ENCODE measurements around the gene P2RX4. TPM values are rescaled to one million over a fixed set of nuclear protein-coding genes. Genes with fewer than 3 reads are reported as not detected.
A peak's percentile ranks its signal among the peaks of the same experiment; 100 is the strongest.
"Not testable (repeated sequence)": the region's sequence is repeated elsewhere in the genome, so short reads cannot be mapped to it uniquely, and the experiment has no call there.

Gene P2RX4
- total RNA-seq, 2 experiments from 2014 or later, result 17.8 to 19.0 TPM

GRCh38 chr12:121205491-121205890 is 4.4 kb upstream of the P2RX4 start:
- no peaks in the 10 kb centered on the region for H3K36me3 Mint-ChIP-seq
- H3K4me1 Mint-ChIP-seq, result peaks cover 16% of the 10 kb centered on the region
- H3K27me3 Mint-ChIP-seq, result no peaks in the 10 kb centered on the region
- DNase-seq, result no peak
- H3K9me3 Mint-ChIP-seq, result peaks cover 2% of the 10 kb centered on the region
- no peak overlapping the region for H3K27ac Mint-ChIP-seq
- H3K4me3 Mint-ChIP-seq, result no peak overlapping the region

DNA sequence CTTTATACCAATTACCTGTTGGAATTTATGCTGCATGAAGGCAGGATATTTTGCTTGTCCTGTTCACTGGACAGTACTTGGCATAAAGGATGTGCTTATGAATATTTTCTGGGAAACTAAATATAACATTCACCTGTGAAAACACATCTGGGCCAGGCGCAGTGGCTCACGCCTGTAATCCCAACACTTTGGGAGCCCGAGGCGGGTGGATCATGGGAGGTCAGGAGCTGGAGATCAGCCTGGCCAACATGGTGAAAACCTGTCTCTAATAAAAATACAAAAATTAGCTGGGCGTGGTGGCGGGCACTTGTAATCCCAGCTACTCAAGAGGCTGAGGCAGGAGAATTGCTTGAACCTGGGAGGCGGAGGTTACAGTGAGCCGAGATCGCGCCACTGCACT is 1.4 kb upstream of the P2RX4 start:
- peak overlapping the region; percentile 76 for H3K4me3 Mint-ChIP-seq
- not testable (repeated sequence) for DNase-seq, H3K9me3 Mint-ChIP-seq, H3K27me3 Mint-ChIP-seq, H3K36me3 Mint-ChIP-seq, H3K27ac Mint-ChIP-seq
- H3K4me1 Mint-ChIP-seq, result peaks cover 31% of the 10 kb centered on the region

- Mint-ChIP-seq H3K4me3 (peak overlapping the region; percentile 76), H3K9me3 (peaks cover 2% of the 10 kb centered on the region), H3K4me1 (peaks cover 28% of the 10 kb centered on the region), H3K27ac (peak overlapping the region; percentile 25), H3K27me3 (no peaks in the 10 kb centered on the region), H3K36me3 (peaks cover 10% of the 10 kb centered on the region)
- DNase-seq, result no peak
These were observed 708 bp upstream of the P2RX4 start for GRCh38 chr12:121209221-121209620.

DNA sequence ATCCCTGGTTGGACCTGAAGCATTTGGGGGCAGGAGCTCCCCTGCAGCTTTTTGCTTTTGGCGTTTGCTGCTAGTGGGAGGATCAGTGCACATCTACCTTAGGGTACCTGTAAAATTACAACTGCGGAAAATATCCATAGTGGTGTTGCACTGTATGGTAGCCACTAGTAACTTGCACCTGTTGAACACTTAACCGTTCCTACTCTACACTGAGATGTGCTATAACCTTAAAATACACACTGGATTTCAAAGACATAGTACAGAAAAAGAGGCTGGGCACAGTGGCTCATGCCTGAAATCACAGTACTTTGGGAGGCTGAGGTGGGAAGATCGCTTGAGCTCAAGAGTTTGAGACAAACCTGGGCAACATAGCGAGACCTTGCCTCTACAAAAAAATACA is 2.9 kb downstream of the P2RX4 start:
- no peak overlapping the region for H3K4me3 Mint-ChIP-seq
- no peaks in the 10 kb centered on the region for H3K9me3 Mint-ChIP-seq
- H3K27ac Mint-ChIP-seq, result no peak overlapping the region
- DNase-seq, result no peak
- peaks cover 40% of the 10 kb centered on the region for H3K4me1 Mint-ChIP-seq
- H3K27me3 Mint-ChIP-seq, result no peaks in the 10 kb centered on the region
- peaks cover 19% of the 10 kb centered on the region for H3K36me3 Mint-ChIP-seq

- no peaks in the 10 kb centered on the region for H3K9me3 Mint-ChIP-seq
- no peak overlapping the region for H3K4me3 Mint-ChIP-seq
- peak; percentile 23 for DNase-seq
- H3K27ac Mint-ChIP-seq, result peak overlapping the region; percentile 62
- H3K27me3 Mint-ChIP-seq, result no peaks in the 10 kb centered on the region
- H3K36me3 Mint-ChIP-seq, result peaks cover 22% of the 10 kb centered on the region
- H3K4me1 Mint-ChIP-seq, result peaks cover 37% of the 10 kb centered on the region
These were observed 4.3 kb downstream of the P2RX4 start for GRCh38 chr12:121214166-121214777.

DNA sequence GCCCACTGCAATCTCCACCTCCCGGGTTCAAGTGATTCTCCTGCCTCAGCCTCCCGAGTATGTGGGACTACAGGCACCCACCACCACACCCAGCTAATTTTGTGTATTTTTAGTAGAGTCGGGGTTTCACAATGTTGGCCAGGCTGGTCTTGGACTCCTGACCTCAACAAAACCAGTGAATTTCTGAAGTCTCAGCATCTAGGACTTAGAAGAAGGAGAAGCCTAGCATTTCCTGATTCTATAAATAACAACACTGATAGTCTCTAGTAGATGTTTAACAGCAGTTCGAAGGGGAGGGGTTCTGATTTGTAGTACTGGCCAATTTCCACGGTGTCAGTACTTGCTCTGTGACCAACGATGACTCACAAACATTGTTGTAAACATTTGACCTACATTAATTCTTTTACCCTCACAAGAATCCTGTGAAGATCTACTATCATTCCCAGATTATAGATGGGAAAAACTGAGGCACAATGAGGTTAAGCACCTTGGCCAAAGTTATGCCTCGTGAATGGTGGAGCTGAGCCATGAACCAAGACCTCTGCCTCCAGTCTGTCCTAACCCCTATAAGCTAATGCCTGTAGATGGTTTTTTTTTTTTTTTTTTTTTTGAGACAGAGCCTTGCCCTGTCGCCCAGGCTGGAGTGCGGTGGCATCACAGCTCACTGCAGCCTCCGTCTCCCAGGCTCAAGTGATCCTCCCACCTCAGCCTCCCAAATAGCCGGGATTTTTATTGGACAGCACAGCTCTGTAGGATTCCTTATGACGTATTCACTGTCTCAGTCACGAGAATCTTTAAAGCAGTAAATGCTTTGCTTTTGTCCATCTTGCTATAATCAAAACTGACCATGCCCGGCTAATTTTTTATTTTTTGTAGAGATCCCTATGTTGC is 5.2 kb downstream of the P2RX4 start:
- Mint-ChIP-seq H3K27ac (peak overlapping the region; percentile 62), H3K4me1 (peaks cover 35% of the 10 kb centered on the region), H3K27me3 (no peaks in the 10 kb centered on the region), H3K4me3 (no peak overlapping the region), H3K36me3 (peaks cover 22% of the 10 kb centered on the region), H3K9me3 (no peaks in the 10 kb centered on the region)
- no peak for DNase-seq

DNA sequence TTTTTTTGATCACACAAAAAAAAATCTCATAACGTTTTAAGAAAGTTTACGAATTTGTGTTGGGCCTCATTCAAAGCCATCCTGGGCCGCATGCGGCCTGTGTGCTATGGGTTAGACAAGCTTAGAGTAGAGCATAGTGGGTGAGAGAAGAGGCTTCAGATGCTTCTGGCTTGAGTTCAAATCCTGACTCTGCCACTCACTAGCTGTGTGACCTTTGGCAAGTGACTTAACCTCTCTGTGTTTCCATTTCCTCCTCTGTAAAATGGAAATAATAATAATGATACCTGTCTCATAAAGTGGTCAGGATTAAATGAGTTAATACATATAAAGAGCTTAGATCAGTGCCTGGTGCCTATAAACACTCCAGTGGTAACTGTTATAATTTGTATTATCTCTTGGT is 6.2 kb downstream of the P2RX4 start:
- H3K4me3 Mint-ChIP-seq, result no peak overlapping the region
- H3K27ac Mint-ChIP-seq, result peak overlapping the region; percentile 56
- no peak for DNase-seq
- H3K4me1 Mint-ChIP-seq, result peaks cover 28% of the 10 kb centered on the region
- H3K36me3 Mint-ChIP-seq, result peaks cover 22% of the 10 kb centered on the region
- no peaks in the 10 kb centered on the region for H3K9me3 Mint-ChIP-seq
- no peaks in the 10 kb centered on the region for H3K27me3 Mint-ChIP-seq

- Mint-ChIP-seq H3K27ac (no peak overlapping the region), H3K9me3 (no peaks in the 10 kb centered on the region), H3K4me1 (peaks cover 23% of the 10 kb centered on the region), H3K27me3 (no peaks in the 10 kb centered on the region), H3K4me3 (no peak overlapping the region), H3K36me3 (peaks cover 26% of the 10 kb centered on the region)
- DNase-seq, result no peak
These were observed 7.1 kb downstream of the P2RX4 start for GRCh38 chr12:121217063-121217462.

DNA sequence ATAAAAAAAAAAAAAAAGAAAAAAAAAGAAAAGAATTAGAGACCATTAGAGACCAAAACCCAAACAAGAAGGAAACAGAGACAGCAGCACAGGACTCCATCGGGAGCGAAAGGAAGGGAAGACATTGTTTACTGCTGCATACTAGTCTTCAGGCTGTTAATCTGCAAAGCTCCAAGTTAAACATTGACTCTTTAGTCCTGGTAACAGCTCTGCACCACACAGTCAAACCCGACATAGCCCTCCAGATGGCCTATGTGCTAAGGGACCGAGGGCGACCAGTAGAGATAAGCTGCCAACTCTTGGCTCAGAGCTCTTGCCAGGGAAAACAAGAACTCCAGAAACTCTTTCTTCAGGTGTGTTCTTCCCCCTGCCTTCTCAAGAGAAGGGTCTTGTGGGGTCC is 7.8 kb downstream of the P2RX4 start:
- peaks cover 29% of the 10 kb centered on the region for H3K36me3 Mint-ChIP-seq

DNA sequence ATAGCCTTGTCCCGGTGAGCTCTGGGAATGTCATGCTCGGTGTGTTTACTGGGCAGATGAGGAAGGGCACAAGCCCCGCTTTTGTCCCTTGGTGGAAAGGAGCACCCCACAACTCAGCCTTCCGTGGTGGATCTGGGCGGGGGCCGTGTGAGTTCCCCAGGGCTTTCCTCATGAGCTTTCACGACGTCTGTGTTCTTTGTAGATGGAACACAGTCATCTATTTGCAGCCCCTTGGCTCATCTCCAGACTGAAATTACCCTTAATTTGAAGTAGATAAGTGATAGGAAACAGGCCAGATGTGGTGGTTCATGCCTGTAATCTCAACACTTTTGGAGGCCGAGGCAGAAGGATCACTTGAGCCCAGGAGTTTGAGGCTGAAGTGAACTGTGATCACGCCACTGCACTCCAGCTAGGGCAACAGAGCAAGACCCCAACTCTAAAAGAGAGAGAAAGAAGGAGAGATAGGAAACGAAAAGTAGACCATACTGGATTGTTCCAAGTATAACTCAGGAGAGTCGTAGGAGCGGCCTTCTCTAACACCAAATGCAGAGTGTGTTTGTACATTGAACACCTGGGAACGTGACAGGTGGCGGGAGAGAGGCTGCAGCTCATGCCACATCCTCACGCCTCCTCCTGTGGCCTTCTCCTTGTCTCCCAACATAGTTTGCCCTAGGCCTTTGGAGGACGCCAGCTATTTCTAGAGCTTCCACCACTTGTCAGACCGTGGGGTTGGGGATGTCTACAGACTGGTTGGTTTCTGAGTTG is 8.8 kb downstream of the P2RX4 start:
- H3K9me3 Mint-ChIP-seq, result no peaks in the 10 kb centered on the region
- no peaks in the 10 kb centered on the region for H3K27me3 Mint-ChIP-seq
- H3K36me3 Mint-ChIP-seq, result peaks cover 34% of the 10 kb centered on the region
- peaks cover 26% of the 10 kb centered on the region for H3K4me1 Mint-ChIP-seq
- H3K4me3 Mint-ChIP-seq, result no peak overlapping the region
- H3K27ac Mint-ChIP-seq, result no peak overlapping the region
- DNase-seq, result no peak

More for the DNA sequence above, 7.8 kb downstream of the P2RX4 start:
- H3K4me3 Mint-ChIP-seq, result no peak overlapping the region
- peaks cover 21% of the 10 kb centered on the region for H3K4me1 Mint-ChIP-seq
- no peak for DNase-seq
- peak overlapping the region; percentile 11 for H3K27ac Mint-ChIP-seq
- no peaks in the 10 kb centered on the region for H3K9me3 Mint-ChIP-seq
- H3K27me3 Mint-ChIP-seq, result no peaks in the 10 kb centered on the region

- no peak overlapping the region for H3K27ac Mint-ChIP-seq
- no peak for DNase-seq
- peaks cover 35% of the 10 kb centered on the region for H3K36me3 Mint-ChIP-seq
- H3K9me3 Mint-ChIP-seq, result no peaks in the 10 kb centered on the region
- H3K27me3 Mint-ChIP-seq, result no peaks in the 10 kb centered on the region
- no peak overlapping the region for H3K4me3 Mint-ChIP-seq
- H3K4me1 Mint-ChIP-seq, result peaks cover 24% of the 10 kb centered on the region
These were observed 9.5 kb downstream of the P2RX4 start for GRCh38 chr12:121219353-121219986.

DNA sequence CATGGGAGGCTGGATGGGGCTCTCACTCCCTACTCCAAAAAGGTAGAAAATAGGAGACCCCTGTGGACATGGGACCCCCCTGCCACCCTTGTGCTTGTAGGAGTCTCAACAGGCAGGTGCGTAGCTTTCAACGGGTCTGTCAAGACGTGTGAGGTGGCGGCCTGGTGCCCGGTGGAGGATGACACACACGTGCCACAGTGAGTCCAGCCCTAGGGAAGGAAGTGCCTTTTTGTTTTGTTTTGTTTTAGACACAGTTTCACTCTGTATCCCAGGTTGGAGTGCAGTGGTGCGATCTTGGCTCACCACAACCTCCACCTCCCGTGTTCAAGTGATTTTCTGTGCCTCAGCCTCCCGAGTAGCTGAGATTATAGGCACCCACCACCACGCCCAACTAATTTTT is 12.9 kb downstream of the P2RX4 start:
- Mint-ChIP-seq H3K36me3 (peaks cover 40% of the 10 kb centered on the region), H3K27me3 (no peaks in the 10 kb centered on the region), H3K9me3 (no peaks in the 10 kb centered on the region), H3K27ac (peak overlapping the region; percentile 76), H3K4me3 (no peak overlapping the region), H3K4me1 (peaks cover 28% of the 10 kb centered on the region)
- DNase-seq, result no peak

GRCh38 chr12:121223292-121224285 is 13.7 kb downstream of the P2RX4 start:
- H3K4me1 Mint-ChIP-seq, result peaks cover 28% of the 10 kb centered on the region
- H3K27me3 Mint-ChIP-seq, result no peaks in the 10 kb centered on the region
- H3K36me3 Mint-ChIP-seq, result peaks cover 40% of the 10 kb centered on the region
- no peaks in the 10 kb centered on the region for H3K9me3 Mint-ChIP-seq
- H3K4me3 Mint-ChIP-seq, result peak overlapping the region; percentile 18
- peak; percentile 36 for DNase-seq
- peak overlapping the region; percentile 76 for H3K27ac Mint-ChIP-seq

DNA sequence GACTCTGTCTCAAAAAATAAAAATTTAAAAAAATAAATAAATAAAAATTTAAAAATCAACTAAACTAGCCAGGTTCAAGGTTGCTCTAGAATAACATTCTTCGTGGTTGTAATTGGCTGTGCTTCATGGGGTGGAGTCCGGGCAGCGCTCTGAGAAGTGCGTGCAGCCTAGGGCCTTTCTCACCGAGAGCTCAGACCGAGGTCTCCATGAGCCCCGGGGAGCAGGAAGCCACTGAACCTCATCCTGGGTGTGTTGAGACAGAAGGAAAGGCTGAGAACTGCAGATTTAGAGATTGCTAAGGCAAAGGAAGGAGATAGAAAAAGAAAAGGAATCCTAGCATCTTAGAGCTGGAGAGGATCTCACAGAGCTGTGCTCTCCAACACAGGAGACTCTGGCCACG is 14.7 kb downstream of the P2RX4 start:
- Mint-ChIP-seq H3K4me3 (peak overlapping the region; percentile 1), H3K36me3 (peaks cover 37% of the 10 kb centered on the region)

More for the DNA sequence above, 14.7 kb downstream of the P2RX4 start:
- Mint-ChIP-seq H3K4me1 (peaks cover 28% of the 10 kb centered on the region), H3K27me3 (no peaks in the 10 kb centered on the region), H3K27ac (peak overlapping the region; percentile 76), H3K9me3 (no peaks in the 10 kb centered on the region)
- DNase-seq, result no peak
